GM23248 (cell line): Measurements from ENCODE around the gene COPS7B.

Experiments used
- EZH2 ChIP-seq: fragments of 200-600 bp; sonication (generic); IDR thresholded peaks from 2 replicates; pipeline ENCODE4 v1.6.1; 2018; ENCODE audit warnings: antibody characterized with exemption, mild to moderate bottlenecking; ENCODE audit not compliant: insufficient read depth, poor library complexity, severe bottlenecking
- EZH2phosphoT487 ChIP-seq: fragments of 200-600 bp; sonication (generic); IDR thresholded peaks from 2 replicates; pipeline ENCODE4 v1.6.1; 2018; ENCODE audit warnings: antibody characterized with exemption, moderate library complexity, mild to moderate bottlenecking, low read depth; ENCODE audit not compliant: insufficient read depth

- TF ChIP-seq EZH2phosphoT487 = no peak
- TF ChIP-seq EZH2 = no peak
Observed at GRCh38 chr2:231816327-231817026, 30.2 kb downstream of the COPS7B start.
